NCI-H128 (cell line): ENCODE measurements around the gene RCBTB2.
"Not testable (repeated sequence)": the region's sequence is repeated elsewhere in the genome, so short reads cannot be mapped to it uniquely, and the experiment has no call there.

Experiments
- DNase-seq: peaks from one replicate; lab custom pipeline; 2025; ENCODE audit not compliant: unreplicated experiment; lab: John Stamatoyannopoulos, UW

The RCBTB2 gene

DNA sequence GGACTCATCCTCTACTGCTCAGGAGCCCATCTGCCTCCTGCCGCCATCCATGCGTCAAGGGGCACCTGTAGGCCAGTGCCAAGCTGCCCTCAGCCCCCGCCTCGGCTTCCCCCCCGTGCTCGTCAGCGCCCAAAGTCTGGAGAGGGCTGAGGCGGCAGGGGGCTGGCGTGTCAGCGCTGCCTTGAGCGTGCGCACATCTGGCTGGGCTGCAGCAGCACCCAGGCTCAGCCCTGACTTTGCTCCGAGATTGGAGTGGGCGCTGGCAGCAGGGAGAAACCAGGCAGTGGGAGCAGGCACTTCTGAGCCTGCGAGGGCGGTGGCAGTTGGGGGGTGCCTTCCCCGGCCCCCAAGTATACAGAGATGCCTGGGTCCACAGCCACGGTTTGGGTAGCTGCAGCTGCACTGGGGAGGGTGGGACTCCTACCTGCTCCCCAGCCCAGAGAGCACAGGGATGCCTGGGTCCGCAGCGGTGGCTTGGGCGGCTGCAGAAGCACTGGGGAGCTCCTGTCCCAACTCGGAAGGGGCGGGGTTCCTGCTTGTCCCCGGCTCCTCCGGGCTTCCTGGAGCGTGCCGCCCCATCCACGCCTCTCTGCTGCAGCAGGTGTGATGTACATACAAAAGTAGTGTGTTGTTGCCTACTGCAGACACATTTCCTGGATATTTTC, 75.2 kb downstream of the RCBTB2 start:
- no peak for DNase-seq

DNA sequence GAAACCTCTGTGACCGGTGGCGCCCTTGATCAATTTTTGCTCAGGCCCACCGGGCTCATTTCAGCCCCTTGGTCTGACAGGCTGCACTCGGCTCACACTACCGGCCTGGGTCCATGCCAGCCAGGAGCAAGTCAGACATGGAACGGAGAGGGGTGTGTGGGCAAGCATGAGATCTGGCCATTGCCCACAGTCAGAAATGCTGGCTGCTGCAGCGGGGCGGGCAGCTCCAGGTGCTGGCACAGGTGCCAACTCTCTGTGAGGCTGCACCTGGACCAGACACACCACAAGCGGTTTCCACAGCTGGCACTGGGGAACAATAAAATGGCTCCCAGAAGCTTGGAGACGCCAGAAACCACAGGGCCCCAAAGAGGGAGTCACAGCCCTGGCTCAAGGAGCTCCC, 76.3 kb downstream of the RCBTB2 start:
- DNase-seq = no peak

DNA sequence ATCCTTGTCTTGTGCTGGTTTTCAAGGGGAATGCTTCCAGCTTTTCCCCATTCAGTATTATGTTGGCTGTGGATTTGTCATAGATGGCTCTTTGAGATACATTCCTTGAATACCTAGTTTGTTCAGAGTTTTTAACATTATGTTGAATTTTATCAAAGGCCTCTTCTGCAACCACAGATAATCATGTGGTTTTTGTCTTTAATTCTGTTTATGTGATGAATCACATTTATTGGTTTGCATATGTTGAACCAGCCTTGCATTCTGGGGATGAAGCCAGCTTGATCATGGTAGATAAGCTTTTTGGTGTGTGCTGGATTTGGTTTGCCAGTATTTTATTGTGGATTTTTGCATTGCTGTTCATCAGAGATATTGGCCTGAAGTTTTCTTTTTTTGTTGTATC, 81.7 kb downstream of the RCBTB2 start:
- DNase-seq = not testable (repeated sequence)

DNA sequence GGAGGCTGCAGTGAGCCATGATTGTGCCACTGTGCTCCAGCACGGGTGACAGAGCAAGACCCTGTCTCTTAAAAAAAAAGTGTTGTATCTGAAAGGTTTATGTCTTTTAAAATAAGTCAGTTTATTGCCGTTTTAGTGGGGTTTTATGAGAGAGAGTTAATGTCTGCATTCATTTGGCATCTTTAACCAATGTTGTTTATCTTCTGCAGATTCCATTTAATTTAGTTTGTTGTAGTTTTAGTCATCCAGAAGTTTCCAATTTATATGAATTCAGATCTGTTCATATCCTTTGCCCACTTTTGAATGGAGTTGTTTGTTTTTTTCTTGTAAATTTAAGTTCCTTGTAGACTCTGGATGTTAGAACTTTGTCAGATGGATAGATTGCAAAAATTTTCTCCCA, 83.2 kb downstream of the RCBTB2 start:
- DNase-seq = no peak

DNA sequence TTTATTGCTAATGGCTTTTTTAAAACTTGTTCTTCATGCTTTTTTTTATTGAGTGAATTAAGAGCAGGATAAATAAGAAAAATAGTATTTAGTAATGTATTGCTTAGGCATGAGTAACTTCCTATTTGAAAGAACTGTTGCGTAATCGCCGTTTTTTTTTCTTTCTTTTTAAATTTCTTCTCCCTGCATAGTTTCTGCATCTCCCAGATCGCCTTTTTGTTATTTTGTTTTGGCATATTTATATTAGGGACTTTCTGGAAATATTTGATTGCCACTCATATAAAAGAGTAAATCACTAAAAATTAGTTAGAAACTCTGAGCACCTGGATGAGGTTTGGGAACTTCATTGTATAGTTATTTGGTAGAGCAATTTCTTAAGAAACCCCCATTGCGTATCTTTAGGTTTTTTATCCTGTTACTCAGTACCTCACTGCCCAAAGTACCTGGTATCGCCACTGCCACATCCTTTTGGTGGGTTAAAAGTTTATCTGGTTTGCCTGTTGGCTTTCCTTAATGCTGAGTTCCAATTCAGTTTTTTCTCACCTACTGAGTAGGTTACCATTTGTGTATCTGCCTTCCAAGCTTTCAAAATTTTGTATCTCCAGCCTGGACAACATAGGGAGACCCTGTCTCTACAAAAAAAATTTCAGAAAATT, 83.8 kb downstream of the RCBTB2 start:
- no peak for DNase-seq

DNA sequence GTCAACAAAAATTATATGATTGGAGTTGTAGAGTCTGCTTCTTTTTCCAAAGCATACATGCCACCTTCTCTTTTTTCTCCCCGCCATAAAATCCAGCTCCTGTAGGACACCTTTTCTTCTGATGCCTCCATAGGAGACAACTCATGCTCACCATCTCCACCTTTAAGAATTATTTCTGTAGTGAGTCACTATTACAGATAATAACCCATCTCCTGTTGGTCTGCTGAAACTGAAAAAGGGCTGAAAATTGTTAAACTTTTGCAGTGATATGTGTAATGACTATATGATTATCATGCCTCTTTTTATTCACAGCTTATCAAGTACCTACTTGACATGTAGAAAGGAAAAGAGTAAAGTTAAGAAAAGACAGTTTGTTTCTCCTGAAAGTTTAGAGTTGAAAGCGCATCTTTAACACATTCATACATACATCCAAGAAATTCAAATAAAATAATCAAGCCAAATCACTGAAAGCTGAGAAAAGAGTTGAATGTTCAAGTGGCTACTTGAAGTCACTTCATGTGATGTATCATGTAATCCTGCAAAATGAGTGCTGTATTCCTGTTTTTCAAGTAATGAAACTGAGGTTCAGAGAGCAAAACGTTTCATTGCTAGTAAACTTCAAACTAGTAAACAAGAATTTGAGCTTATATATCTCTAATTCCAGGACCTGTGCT, 84.5 kb downstream of the RCBTB2 start:
- no peak for DNase-seq

DNA sequence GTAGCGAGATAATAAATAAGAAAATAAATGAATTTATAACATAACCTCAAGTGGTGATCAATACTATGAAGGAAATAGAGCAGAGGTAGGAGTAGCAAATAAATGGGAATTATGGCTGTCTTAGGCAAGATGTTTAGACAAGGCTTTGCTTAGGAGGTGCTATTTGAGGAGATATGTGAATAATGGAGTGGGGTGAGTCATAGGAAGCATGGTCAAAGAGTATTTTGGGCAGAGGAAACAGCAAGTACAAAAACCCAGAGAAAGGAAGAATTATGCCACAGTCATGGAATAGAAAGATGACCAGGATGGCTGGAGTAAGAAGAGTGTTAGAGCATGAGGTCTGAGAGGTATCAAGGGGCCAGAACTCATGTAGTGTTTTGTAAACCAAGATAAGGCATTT, 86.4 kb downstream of the RCBTB2 start:
- DNase-seq = no peak

DNA sequence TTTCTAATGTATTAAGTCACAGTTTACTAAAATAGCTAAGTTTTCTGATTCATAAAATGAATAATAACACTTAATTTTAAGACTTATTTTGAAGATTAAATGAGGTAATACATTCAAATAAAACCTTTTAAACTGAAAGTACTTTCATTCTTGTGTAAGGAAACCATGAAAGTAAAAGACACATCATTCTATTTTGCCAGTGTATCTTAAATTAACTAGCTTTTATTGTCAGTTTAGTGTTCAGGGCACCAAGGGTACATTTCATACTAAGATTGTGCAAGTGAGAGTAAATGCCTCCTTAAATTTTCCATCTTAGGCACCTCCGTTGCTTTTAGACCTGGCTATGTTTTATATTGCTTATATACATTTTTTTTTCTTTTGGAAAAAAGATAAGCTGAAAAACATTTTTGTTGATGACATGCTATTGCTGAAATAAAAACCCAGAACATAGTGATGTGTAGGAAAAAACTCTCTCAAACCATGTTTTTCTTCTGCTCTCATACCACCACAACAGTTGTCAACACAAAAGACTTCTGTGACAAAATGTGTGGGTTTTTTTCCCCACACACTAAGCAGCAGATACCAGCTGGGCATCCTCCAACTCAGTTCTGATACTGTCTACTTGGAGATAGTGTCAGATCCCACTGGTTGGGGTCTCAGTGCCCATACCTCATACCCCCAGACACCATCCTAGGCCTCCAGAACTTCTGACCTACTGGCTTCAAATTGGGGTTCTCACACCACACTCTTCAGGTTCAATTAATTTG, 89.3 kb downstream of the RCBTB2 start:
- no peak for DNase-seq
